NB4 (cell line): ENCODE measurements around the gene PVALB.
A peak's percentile ranks its signal among the peaks of the same experiment; 100 is the strongest.

ENCODE experiments used
- DNase-seq: peaks from one replicate; pipeline ENCODE4 v3.0.0; 2010; ENCODE audit warnings: low read depth
- H3K4me3 ChIP-seq: one replicate; pipeline ENCODE4 v1.5.1; 2011; ENCODE audit warnings: mild to moderate bottlenecking, low read depth, low read length, moderate library complexity
- MYC ChIP-seq: IDR thresholded peaks from 2 replicates; pipeline ENCODE4 v1.6.1; 2011; ENCODE audit warnings: low read depth, low read length
- POLR2A ChIP-seq: IDR thresholded peaks from 2 replicates; pipeline ENCODE4 v1.6.1; 2011; ENCODE audit warnings: mild to moderate bottlenecking; ENCODE audit not compliant: insufficient read length; ENCODE audit errors: extremely low read depth
- TF ChIP-seq, protein P1 (sequence below): IDR thresholded peaks from one replicate; pipeline ENCODE4 v1.5.1; 2012; ENCODE audit warnings: low read depth, low read length
- TF ChIP-seq, protein P2 (sequence below): IDR thresholded peaks from 2 replicates; pipeline ENCODE4 v1.6.1; 2011; ENCODE audit warnings: low read depth, low read length

The PVALB gene

DNA sequence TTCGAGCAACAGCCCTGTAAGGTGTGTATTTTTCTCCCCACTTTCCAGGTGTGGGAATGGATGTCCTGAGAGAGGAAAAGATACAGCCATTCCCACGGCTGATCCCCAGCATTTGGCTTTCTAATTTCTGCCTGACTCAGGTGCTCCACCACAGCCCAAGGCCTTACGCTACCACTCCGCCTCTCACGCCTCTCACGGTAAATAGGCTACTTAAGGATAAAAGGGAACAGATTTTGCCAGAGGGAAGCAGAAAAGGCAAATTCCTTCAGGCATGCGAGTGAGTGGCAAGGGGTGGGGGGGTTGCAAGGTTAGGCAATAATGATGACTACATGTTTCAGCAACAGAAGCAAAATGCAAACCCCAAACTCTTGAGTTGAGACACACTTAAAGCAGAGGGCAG lies 9.2 kb downstream of the PVALB start:
- TF ChIP-seq, protein P1, sequence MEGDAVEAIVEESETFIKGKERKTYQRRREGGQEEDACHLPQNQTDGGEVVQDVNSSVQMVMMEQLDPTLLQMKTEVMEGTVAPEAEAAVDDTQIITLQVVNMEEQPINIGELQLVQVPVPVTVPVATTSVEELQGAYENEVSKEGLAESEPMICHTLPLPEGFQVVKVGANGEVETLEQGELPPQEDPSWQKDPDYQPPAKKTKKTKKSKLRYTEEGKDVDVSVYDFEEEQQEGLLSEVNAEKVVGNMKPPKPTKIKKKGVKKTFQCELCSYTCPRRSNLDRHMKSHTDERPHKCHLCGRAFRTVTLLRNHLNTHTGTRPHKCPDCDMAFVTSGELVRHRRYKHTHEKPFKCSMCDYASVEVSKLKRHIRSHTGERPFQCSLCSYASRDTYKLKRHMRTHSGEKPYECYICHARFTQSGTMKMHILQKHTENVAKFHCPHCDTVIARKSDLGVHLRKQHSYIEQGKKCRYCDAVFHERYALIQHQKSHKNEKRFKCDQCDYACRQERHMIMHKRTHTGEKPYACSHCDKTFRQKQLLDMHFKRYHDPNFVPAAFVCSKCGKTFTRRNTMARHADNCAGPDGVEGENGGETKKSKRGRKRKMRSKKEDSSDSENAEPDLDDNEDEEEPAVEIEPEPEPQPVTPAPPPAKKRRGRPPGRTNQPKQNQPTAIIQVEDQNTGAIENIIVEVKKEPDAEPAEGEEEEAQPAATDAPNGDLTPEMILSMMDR: no peak
- TF ChIP-seq POLR2A (no peak), MYC (no peak)
- TF ChIP-seq, protein P2, sequence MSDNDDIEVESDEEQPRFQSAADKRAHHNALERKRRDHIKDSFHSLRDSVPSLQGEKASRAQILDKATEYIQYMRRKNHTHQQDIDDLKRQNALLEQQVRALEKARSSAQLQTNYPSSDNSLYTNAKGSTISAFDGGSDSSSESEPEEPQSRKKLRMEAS: no peak
- DNase-seq: no peak
- H3K4me3 ChIP-seq: no peak overlapping the region

DNA sequence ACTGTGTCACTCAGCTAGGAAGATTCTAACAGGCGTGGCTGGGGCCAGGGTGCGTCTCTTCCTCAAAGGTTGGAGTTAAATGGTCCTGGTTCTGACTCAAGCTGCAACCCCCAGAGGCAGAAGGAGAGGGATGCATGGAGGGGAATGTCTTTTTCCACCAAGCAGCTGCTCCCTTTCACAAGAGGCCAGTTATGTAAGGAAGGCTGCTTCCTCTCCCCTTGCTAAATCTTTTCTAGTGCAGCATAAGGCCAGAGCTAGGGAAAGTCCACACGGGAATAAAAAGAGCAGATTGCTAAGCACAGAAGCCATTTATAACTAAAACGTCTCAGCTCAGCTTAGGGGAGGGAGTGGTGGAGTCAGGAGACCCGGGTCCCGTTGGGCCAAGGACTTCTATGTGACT lies 10.0 kb downstream of the PVALB start:
- no peak for DNase-seq
- TF ChIP-seq POLR2A (no peak), MYC (no peak)
- TF ChIP-seq, protein P1: no peak
- TF ChIP-seq, protein P2: no peak
- H3K4me3 ChIP-seq: no peak overlapping the region

DNA sequence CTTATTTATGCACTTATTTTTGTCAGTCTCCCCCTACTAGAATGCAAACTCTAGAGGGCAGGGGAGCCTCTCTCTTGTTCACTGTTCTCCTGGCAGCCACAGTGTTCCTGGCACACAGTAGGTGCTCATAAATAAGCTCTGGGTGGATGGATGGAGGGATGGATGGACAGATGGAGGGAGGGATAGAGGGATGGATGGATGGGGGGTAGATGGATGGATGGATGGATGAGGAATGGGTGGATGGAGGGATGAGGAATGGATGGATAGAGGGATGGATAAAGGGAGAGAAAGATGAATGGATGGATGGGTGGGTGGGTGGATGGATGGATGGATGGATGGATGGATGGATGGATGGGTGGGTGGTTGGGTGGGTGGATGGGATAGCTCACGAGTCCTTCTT lies 13.5 kb downstream of the PVALB start:
- no peak overlapping the region for H3K4me3 ChIP-seq
- no peak for TF ChIP-seq POLR2A
- TF ChIP-seq, protein P2: no peak
- no peak for TF ChIP-seq MYC
- TF ChIP-seq, protein P1: no peak
- no peak for DNase-seq

DNA sequence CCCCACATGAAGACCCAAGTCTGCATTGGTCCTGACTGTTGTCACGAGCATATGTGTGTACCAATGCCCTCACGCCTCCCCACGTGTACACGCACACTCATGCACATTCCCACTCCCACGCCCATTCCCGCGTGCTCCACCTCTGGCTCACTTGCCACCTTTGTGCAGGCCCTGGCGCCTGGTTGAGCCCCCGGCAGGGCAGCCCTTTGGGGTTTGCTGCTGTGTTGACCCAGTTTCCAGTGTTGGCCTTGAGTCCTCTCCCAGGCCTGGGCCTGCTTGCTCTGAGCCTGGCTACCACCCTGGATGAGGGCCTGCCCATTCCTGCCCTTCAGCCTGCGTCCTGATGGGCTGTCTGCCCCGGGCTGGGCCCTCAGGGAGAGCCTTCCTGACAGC lies 18.2 kb downstream of the PVALB start:
- no peak for DNase-seq

GRCh38 chr22:36797911-36798673 lies 18.7 kb downstream of the PVALB start:
- DNase-seq: peak; percentile 86
- TF ChIP-seq, protein P1: no peak
- TF ChIP-seq, protein P2: no peak
- TF ChIP-seq MYC: no peak
- no peak for TF ChIP-seq POLR2A
- no peak overlapping the region for H3K4me3 ChIP-seq

More for the DNA sequence above, 18.2 kb downstream of the PVALB start:
- H3K4me3 ChIP-seq: no peak overlapping the region
- TF ChIP-seq POLR2A: no peak
- no peak for TF ChIP-seq MYC
- TF ChIP-seq, protein P1: no peak
- TF ChIP-seq, protein P2: no peak
